NOMO-1 (cell line): ENCODE measurements around the gene DAP.

Experiments used
- DNase-seq, 2 experiments: peaks; one replicate each; lab custom pipeline; 2025; ENCODE audit not compliant: unreplicated experiment in 2 of 2; lab: John Stamatoyannopoulos, UW

The DAP gene

DNA sequence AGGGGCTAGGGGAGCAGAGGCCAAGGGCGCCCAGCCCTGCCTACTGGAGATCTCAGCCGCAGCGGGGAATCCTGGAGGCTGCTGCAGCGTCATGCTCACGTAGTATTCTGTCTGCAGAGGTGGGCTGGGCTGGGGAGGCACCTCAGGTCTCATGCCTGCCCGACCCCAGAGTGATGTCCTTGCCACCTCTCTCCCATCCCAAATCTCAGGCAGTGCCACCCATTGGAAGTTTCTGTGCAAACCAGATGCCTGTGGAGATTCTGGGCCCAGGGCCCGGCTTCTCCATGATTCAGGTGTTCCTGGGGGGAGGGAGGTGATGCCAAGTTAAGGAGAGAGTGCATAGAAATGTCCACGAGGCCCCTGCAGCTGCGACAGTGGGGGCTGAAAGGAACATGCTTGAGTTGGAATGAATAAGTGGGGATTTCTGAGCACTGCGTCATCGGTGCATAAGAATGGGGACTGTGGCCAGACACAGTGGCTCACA is 125.1 kb downstream of the DAP start:
- no peak for DNase-seq

DNA sequence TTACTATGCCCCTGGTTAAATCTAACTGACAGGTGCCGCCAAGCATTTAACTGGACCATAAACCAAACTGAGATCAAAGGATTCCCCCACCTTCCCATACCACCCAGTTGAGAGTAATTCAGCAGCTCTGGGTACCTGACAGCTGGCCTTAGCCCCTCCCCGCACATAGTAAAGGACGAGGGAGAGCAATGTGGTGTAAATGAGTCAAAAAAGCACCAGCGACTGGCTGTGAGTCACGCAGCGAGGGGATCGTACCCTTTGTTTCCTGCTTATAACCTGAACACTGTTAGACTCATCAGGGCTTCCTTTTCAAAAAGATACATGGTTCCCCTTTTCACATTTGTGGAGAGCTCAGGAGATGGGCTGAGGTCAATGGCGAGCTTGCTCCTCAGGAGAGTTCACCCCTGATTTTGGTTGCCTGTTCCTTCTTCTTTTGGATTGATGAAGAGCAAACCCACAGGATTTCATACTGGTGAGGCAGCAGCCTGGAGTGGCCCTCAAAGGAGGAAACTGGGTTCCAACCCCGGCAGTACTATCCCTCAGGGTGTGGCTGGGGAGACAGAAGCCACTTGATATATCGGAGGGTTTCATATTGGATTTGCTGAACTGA is 125.7 kb downstream of the DAP start:
- peak; percentile 95 to 100 for DNase-seq

DNA sequence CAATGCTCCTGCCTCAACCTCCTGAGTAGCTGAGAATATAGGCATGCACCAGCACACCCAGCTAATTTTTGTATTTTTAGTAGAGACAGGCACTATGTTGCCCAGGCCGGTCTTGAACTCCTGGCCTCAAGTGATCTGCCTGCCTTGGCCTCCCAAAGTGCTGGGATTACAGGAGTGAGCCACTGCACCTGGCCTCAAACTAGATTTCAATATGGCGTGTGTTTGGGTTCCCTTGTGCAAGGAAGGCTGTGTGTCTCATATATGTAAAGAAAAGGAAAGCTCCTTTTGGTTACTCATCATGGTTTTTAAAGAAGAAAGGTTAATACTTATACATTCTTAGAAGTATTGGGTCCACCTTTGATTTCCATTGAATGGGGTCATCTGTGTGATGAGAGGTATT is 126.5 kb downstream of the DAP start:
- DNase-seq, result no peak

DNA sequence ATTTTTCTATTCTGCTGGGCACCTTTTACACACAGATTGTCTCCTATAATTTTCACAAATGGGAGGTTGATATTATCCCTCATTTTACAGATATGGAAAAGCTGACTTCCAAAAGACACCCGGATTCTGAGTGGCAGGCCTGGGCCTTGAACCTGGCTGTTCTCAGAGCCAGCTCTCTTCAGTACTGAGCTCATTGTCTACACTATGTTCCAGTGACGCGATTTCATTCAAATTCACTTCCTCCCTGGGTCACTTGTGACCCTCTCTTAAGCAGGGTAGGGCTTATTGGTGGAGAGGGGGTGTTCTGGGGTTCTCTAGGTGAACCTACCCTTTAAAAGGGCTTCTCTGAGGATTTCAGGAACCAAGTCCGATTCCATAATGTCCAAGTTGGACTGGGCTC is 127.0 kb downstream of the DAP start:
- peak in 1 of 2 experiments; percentile 23 for DNase-seq

DNA sequence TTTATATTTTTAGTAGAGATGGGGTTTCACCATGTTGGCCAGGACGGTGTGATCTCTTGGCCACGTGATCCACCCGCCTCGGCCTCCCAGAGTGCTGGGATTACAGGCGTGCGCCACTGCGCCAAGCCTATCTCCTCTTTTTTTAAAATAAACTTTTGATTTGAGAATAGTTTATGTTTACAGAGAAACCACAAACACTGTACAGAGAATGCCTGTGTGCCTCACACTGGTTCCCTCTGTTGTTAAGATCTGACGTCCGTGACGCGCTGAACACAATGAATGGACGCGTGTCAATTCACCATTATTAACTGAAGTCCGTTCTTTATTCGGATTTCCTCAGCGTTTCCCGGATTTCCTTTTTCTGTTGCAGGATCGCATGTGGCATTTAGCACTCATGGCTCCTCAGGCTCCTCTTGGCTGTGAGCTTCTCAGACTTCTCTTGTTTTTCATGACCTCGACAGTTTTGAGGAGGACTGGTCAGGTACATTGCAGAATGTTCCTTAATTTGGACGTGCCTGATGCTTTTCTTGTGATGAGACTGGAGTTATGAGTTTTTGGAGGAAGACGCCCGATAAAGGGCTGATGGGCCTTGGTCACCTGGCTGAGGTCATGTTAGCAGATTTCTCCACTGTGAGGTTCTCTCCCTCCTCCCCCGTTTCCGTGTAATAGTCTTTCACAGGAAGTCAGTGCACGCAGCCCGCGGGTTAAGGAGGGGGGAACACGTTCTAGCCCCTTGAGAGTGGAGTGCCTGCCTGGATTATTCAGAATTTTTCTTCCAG is 127.6 kb downstream of the DAP start:
- DNase-seq, result no peak

DNA sequence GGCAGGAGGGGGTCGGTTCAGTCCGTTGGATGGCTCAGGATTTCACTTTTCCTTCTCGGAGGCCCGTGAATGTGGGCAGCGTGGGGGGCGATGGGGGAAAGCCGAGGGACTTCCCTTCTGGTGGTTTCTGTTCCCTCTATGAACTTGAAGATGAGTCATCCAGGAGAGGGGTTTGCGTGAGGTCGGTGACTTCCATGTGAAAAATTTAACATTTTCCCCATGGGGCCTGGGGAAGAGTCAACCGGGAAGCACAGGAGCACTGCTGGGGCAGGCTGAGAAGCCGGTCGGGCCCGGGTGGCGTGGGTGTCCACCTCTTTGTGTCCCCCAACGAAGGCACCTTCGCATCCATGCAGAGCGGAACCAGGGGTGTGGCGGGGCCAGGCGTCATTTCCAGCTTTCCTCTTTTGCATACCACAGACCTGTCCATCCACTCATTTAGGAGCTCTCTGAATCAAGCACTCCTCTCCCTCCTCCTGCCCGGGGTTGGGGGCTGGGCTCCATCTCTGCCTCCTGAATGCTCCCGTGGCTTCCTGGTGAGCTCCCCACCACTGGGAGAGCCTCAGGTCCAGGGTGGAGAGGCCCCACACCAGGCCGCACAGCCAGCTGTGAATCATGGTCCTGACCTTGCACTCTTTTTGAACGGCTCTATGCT is 128.8 kb downstream of the DAP start:
- DNase-seq, result peak; percentile 94 to 98

DNA sequence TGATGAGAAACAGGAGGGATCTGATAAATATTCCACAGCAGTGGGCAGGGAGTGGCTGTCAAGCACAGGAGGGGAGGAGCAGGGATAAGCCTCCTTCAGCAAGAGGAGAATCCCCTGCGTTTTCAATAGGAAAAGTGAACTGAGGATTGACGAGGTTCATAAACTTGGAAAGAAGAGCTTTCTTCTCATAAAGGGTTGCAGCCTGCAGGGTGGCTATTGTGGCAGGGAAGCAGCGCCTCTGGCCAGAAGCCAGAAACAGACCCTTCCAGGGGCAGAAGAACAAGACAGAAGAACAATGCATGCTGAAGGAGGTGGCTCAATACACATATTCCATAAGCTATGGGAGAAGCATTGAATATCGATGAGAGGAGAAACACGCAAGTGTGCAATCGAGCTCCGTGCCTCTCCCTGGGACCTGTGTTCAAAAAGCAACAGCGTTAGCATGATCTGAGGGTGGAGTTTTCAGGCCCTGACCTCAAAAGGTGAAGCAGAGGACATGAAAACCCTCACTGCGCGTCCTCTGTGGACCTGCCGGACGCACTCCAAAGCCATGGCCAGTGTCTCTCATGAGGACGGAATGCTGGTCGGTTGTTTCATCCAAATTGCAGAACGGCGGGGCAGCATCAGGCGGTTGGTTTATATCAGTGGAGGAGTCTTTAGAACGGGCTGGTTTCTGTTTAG is 129.6 kb downstream of the DAP start:
- DNase-seq, result peak in 1 of 2 experiments; percentile 81

DNA sequence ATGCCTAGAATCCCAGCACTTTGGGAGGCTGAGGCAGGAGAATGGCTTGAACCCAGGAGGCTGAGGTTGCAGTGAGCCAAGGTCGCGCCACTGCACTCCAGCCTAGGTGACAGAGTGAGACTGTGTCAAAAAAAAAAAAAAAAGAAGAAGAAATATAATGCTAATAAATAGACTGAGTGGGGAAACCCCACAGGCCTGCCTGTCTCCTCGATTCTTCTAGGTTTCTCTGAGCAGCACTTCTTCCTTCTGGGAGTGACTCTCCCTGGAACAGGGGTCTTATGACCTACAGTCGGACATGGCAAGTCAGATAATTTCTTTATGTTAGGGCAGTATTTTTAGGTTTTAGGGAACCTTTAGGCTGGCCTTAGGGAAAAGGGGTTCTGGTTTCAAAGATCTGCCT is 130.3 kb downstream of the DAP start:
- DNase-seq, result peak in 1 of 2 experiments; percentile 24

DNA sequence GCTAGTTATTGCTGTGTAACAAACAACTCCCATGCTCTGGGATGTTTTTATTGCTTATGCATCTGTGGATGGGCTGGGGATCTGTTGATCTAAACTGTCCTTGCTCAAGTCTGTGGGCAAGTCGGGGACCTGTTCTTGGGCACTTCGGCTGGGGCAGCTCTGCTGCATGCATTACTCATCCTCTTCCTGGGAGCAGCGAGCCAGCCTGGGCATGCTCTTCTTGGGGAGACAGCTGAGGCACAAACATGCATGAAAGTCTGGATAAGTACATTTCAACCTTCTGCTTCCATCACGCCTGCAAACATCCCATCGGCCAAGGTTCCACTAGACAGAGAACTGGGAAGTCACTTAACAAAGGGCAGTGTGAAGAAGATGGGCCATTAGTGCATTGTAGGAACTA is 130.9 kb downstream of the DAP start:
- no peak for DNase-seq

DNA sequence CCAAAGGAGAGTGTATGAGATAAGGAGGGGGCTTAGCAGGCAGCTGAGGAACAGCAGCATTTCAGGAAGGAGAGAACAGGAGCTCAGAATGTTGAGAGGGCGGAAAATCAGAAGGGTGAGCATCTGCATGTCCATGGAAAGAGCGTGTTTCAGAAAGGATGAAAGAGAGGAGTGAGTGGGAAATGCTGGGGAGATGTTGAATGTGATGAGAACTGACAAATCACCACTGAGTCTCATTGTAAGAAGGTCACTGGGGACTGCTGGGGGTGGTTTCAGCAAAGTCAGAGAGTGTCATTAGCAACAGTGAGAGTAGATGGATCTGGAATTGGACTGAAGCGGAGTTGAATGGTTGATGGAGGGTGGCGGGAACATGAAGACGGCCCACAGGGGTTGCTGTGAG is 131.4 kb downstream of the DAP start:
- DNase-seq, result no peak
